Activated CD4-positive, alpha-beta T cell treated with anti-CD3 and anti-CD28 coated beads, Interleukin-10, Interleukin-2, amounts not matched to agents 100 ng/mL and 50 ng/mL, durations not matched to agents 16 hours and 8 hours (primary cell): Measurements from ENCODE around the gene MAP6D1.

Experiments
- DNase-seq: peaks from one replicate; pipeline ENCODE4 v3.0.0-alpha.2; 2020

The MAP6D1 gene

GRCh38 chr3:183822631-183823030 lies 2.7 kb downstream of the MAP6D1 start:
- DNase-seq = no peak

- DNase-seq = no peak
Measured at GRCh38 chr3:183819831-183820230, 5.5 kb downstream of the MAP6D1 start.

- DNase-seq = no peak
Measured at GRCh38 chr3:183818706-183819624, 6.4 kb downstream of the MAP6D1 start.

GRCh38 chr3:183818041-183818620 lies 7.2 kb downstream of the MAP6D1 start:
- DNase-seq = no peak

- no peak for DNase-seq
Measured at GRCh38 chr3:183817639-183818038, 7.7 kb downstream of the MAP6D1 start.

- DNase-seq = no peak
Measured at GRCh38 chr3:183816681-183817510, 8.5 kb downstream of the MAP6D1 start.

- no peak for DNase-seq
Measured at GRCh38 chr3:183815951-183816475, 9.4 kb downstream of the MAP6D1 start.

- no peak for DNase-seq
Measured at GRCh38 chr3:183815563-183815940, 9.8 kb downstream of the MAP6D1 start.

GRCh38 chr3:183814240-183814639 lies 11.1 kb downstream of the MAP6D1 start:
- DNase-seq = no peak

- DNase-seq = no peak
Measured at GRCh38 chr3:183812761-183813445, 12.5 kb downstream of the MAP6D1 start.

- no peak for DNase-seq
Measured at GRCh38 chr3:183811638-183812037, 13.7 kb downstream of the MAP6D1 start.

GRCh38 chr3:183810643-183811594 lies 14.5 kb downstream of the MAP6D1 start:
- no peak for DNase-seq

GRCh38 chr3:183809270-183809669 lies 16.1 kb downstream of the MAP6D1 start:
- DNase-seq = no peak

- DNase-seq = no peak
Measured at GRCh38 chr3:183808355-183808754, 17.0 kb downstream of the MAP6D1 start.

- DNase-seq = no peak
Measured at GRCh38 chr3:183807881-183808280, 17.5 kb downstream of the MAP6D1 start.

- DNase-seq = no peak
Measured at GRCh38 chr3:183807209-183807728, 18.1 kb downstream of the MAP6D1 start.

GRCh38 chr3:183802989-183803388 lies 22.4 kb downstream of the MAP6D1 start:
- no peak for DNase-seq

GRCh38 chr3:183801601-183802000 lies 23.8 kb downstream of the MAP6D1 start:
- DNase-seq = no peak

- no peak for DNase-seq
Measured at GRCh38 chr3:183800243-183800863, 25.0 kb downstream of the MAP6D1 start.

GRCh38 chr3:183799461-183799860 lies 25.9 kb downstream of the MAP6D1 start:
- no peak for DNase-seq

GRCh38 chr3:183797996-183798395 lies 27.4 kb downstream of the MAP6D1 start:
- DNase-seq = no peak
